ENCODE measurements around the gene ZC3H12C.
A peak's percentile ranks its signal among the peaks of the same experiment; 100 is the strongest.

ZC3H12C gene

GRCh38 chr11:110148775-110149744 is 55.9 kb downstream of the ZC3H12C start:
- peak; percentile 50 for DNase-seq
- no peak overlapping the region for H3K23ac ChIP-seq (ENCODE audit: low read length)
- WGBS (ENCODE audit: extremely low coverage, insufficient coverage, low lambda C conversion rate) = no CpG with 5 or more reads among the region's 9 CpGs
- H3K18ac ChIP-seq (ENCODE audit: low read length) = no peak overlapping the region
- H2BK120ac ChIP-seq (ENCODE audit: low read depth, low read length) = no peak overlapping the region
- H3K4me2 ChIP-seq (ENCODE audit: low read length) = no peak overlapping the region
- no peak overlapping the region for H3K4ac ChIP-seq (ENCODE audit: low read depth, low read length)
- no peaks in the 10 kb centered on the region for H3K36me3 ChIP-seq (ENCODE audit: control insufficient read depth, insufficient read depth, low read length)
- no peak overlapping the region for H4K8ac ChIP-seq (ENCODE audit: low read depth, low read length)
- H2AK5ac ChIP-seq (ENCODE audit: low read length) = no peak overlapping the region
- H3K4me3 ChIP-seq (ENCODE audit: low read length) = no peak overlapping the region
- no peaks in the 10 kb centered on the region for H3K79me1 ChIP-seq (ENCODE audit: low read length)
- H2BK5ac ChIP-seq (ENCODE audit: low read length) = no peak overlapping the region
- no peak overlapping the region for H2BK15ac ChIP-seq (replicated peaks; ENCODE audit: low read depth)
- no peaks in the 10 kb centered on the region for H3K79me2 ChIP-seq (ENCODE audit: control insufficient read depth, insufficient read depth, low read length)
- no peaks in the 10 kb centered on the region for H3K27me3 ChIP-seq (ENCODE audit: insufficient read depth, low read length, poor library complexity)
- H3K27ac ChIP-seq (ENCODE audit: low read depth, low read length) = no peak overlapping the region
- H3K56ac ChIP-seq (ENCODE audit: low read length) = no peak overlapping the region
- H4K5ac ChIP-seq (ENCODE audit: low read length) = no peak overlapping the region
- no peaks in the 10 kb centered on the region for H3K4me1 ChIP-seq (ENCODE audit: control insufficient read depth, low read depth, low read length)
- no peak overlapping the region for H3K9ac ChIP-seq (ENCODE audit: low read length)

- Histone ChIP-seq H2BK5ac (ENCODE audit: low read length) (no peak overlapping the region), H3K79me1 (ENCODE audit: low read length) (no peaks in the 10 kb centered on the region), H4K8ac (ENCODE audit: low read depth, low read length) (no peak overlapping the region), H4K5ac (ENCODE audit: low read length) (no peak overlapping the region), H3K56ac (ENCODE audit: low read length) (no peak overlapping the region), H2BK15ac (replicated peaks; ENCODE audit: low read depth) (no peak overlapping the region), H3K4me3 (ENCODE audit: low read length) (no peak overlapping the region), H3K27ac (ENCODE audit: low read depth, low read length) (no peak overlapping the region), H3K4me2 (ENCODE audit: low read length) (no peak overlapping the region), H3K23ac (ENCODE audit: low read length) (no peak overlapping the region), H2AK5ac (ENCODE audit: low read length) (no peak overlapping the region), H2BK120ac (ENCODE audit: low read depth, low read length) (no peak overlapping the region), H3K9ac (ENCODE audit: low read length) (no peak overlapping the region), H3K18ac (ENCODE audit: low read length) (no peak overlapping the region), H3K4ac (ENCODE audit: low read depth, low read length) (no peak overlapping the region), H3K36me3 (ENCODE audit: control insufficient read depth, insufficient read depth, low read length) (no peaks in the 10 kb centered on the region), H3K4me1 (ENCODE audit: control insufficient read depth, low read depth, low read length) (no peaks in the 10 kb centered on the region), H3K27me3 (ENCODE audit: insufficient read depth, low read length, poor library complexity) (no peaks in the 10 kb centered on the region), H3K79me2 (ENCODE audit: control insufficient read depth, insufficient read depth, low read length) (no peaks in the 10 kb centered on the region)
- no CpG with 5 or more reads among the region's 1 CpG for WGBS (ENCODE audit: extremely low coverage, insufficient coverage, low lambda C conversion rate)
- no peak for DNase-seq
Observed at GRCh38 chr11:110152199-110152598, 59.0 kb downstream of the ZC3H12C start.

GRCh38 chr11:110153474-110153873 is 60.3 kb downstream of the ZC3H12C start:
- DNase-seq = no peak
- Histone ChIP-seq H4K8ac (ENCODE audit: low read depth, low read length) (no peak overlapping the region), H3K9ac (ENCODE audit: low read length) (no peak overlapping the region), H2AK5ac (ENCODE audit: low read length) (no peak overlapping the region), H2BK120ac (ENCODE audit: low read depth, low read length) (no peak overlapping the region), H3K56ac (ENCODE audit: low read length) (no peak overlapping the region), H2BK15ac (replicated peaks; ENCODE audit: low read depth) (no peak overlapping the region), H3K4me3 (ENCODE audit: low read length) (no peak overlapping the region), H3K4me2 (ENCODE audit: low read length) (no peak overlapping the region), H3K79me1 (ENCODE audit: low read length) (no peaks in the 10 kb centered on the region), H4K5ac (ENCODE audit: low read length) (no peak overlapping the region), H2BK5ac (ENCODE audit: low read length) (no peak overlapping the region), H3K27ac (ENCODE audit: low read depth, low read length) (no peak overlapping the region), H3K4me1 (ENCODE audit: control insufficient read depth, low read depth, low read length) (no peaks in the 10 kb centered on the region), H3K18ac (ENCODE audit: low read length) (no peak overlapping the region), H3K36me3 (ENCODE audit: control insufficient read depth, insufficient read depth, low read length) (no peaks in the 10 kb centered on the region), H3K27me3 (ENCODE audit: insufficient read depth, low read length, poor library complexity) (no peaks in the 10 kb centered on the region), H3K4ac (ENCODE audit: low read depth, low read length) (no peak overlapping the region), H3K79me2 (ENCODE audit: control insufficient read depth, insufficient read depth, low read length) (no peaks in the 10 kb centered on the region), H3K23ac (ENCODE audit: low read length) (no peak overlapping the region)

DNA sequence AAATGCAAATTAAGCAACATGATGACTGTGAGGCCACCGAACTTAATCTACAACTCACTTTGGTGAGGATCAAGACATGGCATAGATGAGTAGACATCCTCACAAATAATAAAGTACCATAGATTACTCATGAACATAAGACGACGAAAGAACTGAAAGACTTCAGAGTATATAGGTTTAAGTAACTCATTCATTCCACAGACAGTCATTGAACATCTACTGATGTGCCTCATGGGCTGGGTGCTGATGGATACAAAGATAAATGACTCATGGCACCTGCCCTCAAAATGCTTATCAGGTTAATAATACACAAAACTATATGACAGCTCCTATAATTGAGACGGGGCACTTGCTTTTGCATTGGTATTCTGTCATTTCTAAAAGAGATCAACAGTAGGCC is 63.3 kb downstream of the ZC3H12C start:
- Histone ChIP-seq H3K18ac (ENCODE audit: low read length) (no peak overlapping the region), H3K79me1 (ENCODE audit: low read length) (no peaks in the 10 kb centered on the region), H3K27ac (ENCODE audit: low read depth, low read length) (no peak overlapping the region), H4K8ac (ENCODE audit: low read depth, low read length) (no peak overlapping the region), H3K4me1 (ENCODE audit: control insufficient read depth, low read depth, low read length) (no peaks in the 10 kb centered on the region), H2BK5ac (ENCODE audit: low read length) (no peak overlapping the region), H2BK15ac (replicated peaks; ENCODE audit: low read depth) (no peak overlapping the region), H3K36me3 (ENCODE audit: control insufficient read depth, insufficient read depth, low read length) (peaks cover 2% of the 10 kb centered on the region), H3K4me3 (ENCODE audit: low read length) (no peak overlapping the region), H3K4me2 (ENCODE audit: low read length) (no peak overlapping the region), H3K79me2 (ENCODE audit: control insufficient read depth, insufficient read depth, low read length) (no peaks in the 10 kb centered on the region), H3K56ac (ENCODE audit: low read length) (no peak overlapping the region), H3K4ac (ENCODE audit: low read depth, low read length) (no peak overlapping the region), H4K5ac (ENCODE audit: low read length) (no peak overlapping the region), H2BK120ac (ENCODE audit: low read depth, low read length) (no peak overlapping the region), H3K9ac (ENCODE audit: low read length) (no peak overlapping the region), H3K23ac (ENCODE audit: low read length) (no peak overlapping the region), H3K27me3 (ENCODE audit: insufficient read depth, low read length, poor library complexity) (no peaks in the 10 kb centered on the region), H2AK5ac (ENCODE audit: low read length) (no peak overlapping the region)
- no peak for DNase-seq
- WGBS (ENCODE audit: extremely low coverage, insufficient coverage, low lambda C conversion rate) = no CpG with 5 or more reads among the region's 4 CpGs

GRCh38 chr11:110158317-110159200 is 65.4 kb downstream of the ZC3H12C start:
- WGBS (ENCODE audit: extremely low coverage, insufficient coverage, low lambda C conversion rate) = no CpG with 5 or more reads among the region's 9 CpGs
- H3K23ac ChIP-seq (ENCODE audit: low read length) = no peak overlapping the region
- no peak overlapping the region for H3K18ac ChIP-seq (ENCODE audit: low read length)
- H3K4me2 ChIP-seq (ENCODE audit: low read length) = no peak overlapping the region
- H3K36me3 ChIP-seq (ENCODE audit: control insufficient read depth, insufficient read depth, low read length) = peaks cover 2% of the 10 kb centered on the region
- H2BK120ac ChIP-seq (ENCODE audit: low read depth, low read length) = no peak overlapping the region
- H2AK5ac ChIP-seq (ENCODE audit: low read length) = no peak overlapping the region
- H2BK15ac ChIP-seq (replicated peaks; ENCODE audit: low read depth) = no peak overlapping the region
- H3K79me1 ChIP-seq (ENCODE audit: low read length) = no peaks in the 10 kb centered on the region
- peak; percentile 81 for DNase-seq
- H3K4me1 ChIP-seq (ENCODE audit: control insufficient read depth, low read depth, low read length) = no peaks in the 10 kb centered on the region
- no peak overlapping the region for H3K4ac ChIP-seq (ENCODE audit: low read depth, low read length)
- no peaks in the 10 kb centered on the region for H3K79me2 ChIP-seq (ENCODE audit: control insufficient read depth, insufficient read depth, low read length)
- H4K5ac ChIP-seq (ENCODE audit: low read length) = no peak overlapping the region
- H2BK5ac ChIP-seq (ENCODE audit: low read length) = no peak overlapping the region
- no peak overlapping the region for H3K27ac ChIP-seq (ENCODE audit: low read depth, low read length)
- H3K27me3 ChIP-seq (ENCODE audit: insufficient read depth, low read length, poor library complexity) = no peaks in the 10 kb centered on the region
- no peak overlapping the region for H3K9ac ChIP-seq (ENCODE audit: low read length)
- no peak overlapping the region for H3K4me3 ChIP-seq (ENCODE audit: low read length)
- H4K8ac ChIP-seq (ENCODE audit: low read depth, low read length) = no peak overlapping the region
- H3K56ac ChIP-seq (ENCODE audit: low read length) = no peak overlapping the region
